Spleen (tissue), 11 donors: ENCODE results near the gene CPTP. TPM values are rescaled to one million over a fixed set of nuclear protein-coding genes. Genes with fewer than 3 reads are reported as not detected.
"Not testable (repeated sequence)": the region's sequence is repeated elsewhere in the genome, so short reads cannot be mapped to it uniquely, and the experiment has no call there.

Source experiments
- DNase-seq: peaks from one replicate; pipeline ENCODE4 v3.0.0-alpha.2; 2020
- H3K27ac ChIP-seq, 8 donors: fragments of 200-600 bp; sonication (generic) in 7 of 8; 1 replicate in 4 of 8; 2 replicates in 4 of 8; pipeline versions ENCODE4 v1.5.0 to v1.8.0; 2016 to 2021; ENCODE audit warnings: inconsistent platforms in 4 of 8, mild to moderate bottlenecking in 4 of 8, moderate library complexity in 1 of 8
- H3K27me3 ChIP-seq, 7 donors: fragments of 200-600 bp; sonication (generic) in 6 of 7; replicated peaks in 1 of 7; 1 replicate in 4 of 7; 2 replicates in 3 of 7; pipeline versions ENCODE4 v1.5.0 to v1.8.0; 2016 to 2021; ENCODE audit warnings: inconsistent platforms in 3 of 7, mild to moderate bottlenecking in 1 of 7
- H3K36me3 ChIP-seq, 6 donors: fragments of 200-600 bp; sonication (generic) in 5 of 6; 1 replicate in 4 of 6; 2 replicates in 2 of 6; pipeline versions ENCODE4 v1.5.0 to v1.8.0; 2016 to 2021; ENCODE audit warnings: inconsistent platforms in 2 of 6
- H3K4me1 ChIP-seq, 6 donors: fragments of 200-600 bp; sonication (generic) in 5 of 6; 1 replicate in 3 of 6; 2 replicates in 3 of 6; pipeline versions ENCODE4 v1.5.0 to v1.8.0; 2016 to 2021; ENCODE audit warnings: inconsistent platforms in 3 of 6
- H3K4me3 ChIP-seq, 8 donors: fragments of 200-600 bp; sonication (generic) in 7 of 8; 1 replicate in 4 of 8; 2 replicates in 4 of 8; pipeline versions ENCODE4 v1.5.0 to v1.8.0; 2016 to 2021; ENCODE audit warnings: inconsistent platforms in 4 of 8, mild to moderate bottlenecking in 4 of 8, moderate library complexity in 2 of 8
- H3K9me3 ChIP-seq, 8 donors: fragments of 200-600 bp; sonication (generic) in 7 of 8; 1 replicate in 4 of 8; 2 replicates in 4 of 8; pipeline versions ENCODE4 v1.5.0 to v1.8.0; 2016 to 2021; ENCODE audit warnings: inconsistent platforms in 4 of 8
- POLR2A ChIP-seq, 3 donors: fragments of 450-650 bp; IDR thresholded peaks; one replicate each; pipeline ENCODE4 v1.5.1; 2017; ENCODE audit warnings: antibody characterized with exemption in 3 of 3, mild to moderate bottlenecking in 1 of 3
- POLR2AphosphoS5 ChIP-seq, 3 donors: sonication (generic); formaldehyde crosslinking; IDR thresholded peaks; one replicate each; pipeline ENCODE4 v1.5.1; 2017; ENCODE audit warnings: antibody characterized with exemption in 3 of 3
- WGBS, 5 donors: extraction: QIAGEN DNeasy Blood & Tissue Kit in 3 of 5; methylation state at CpG; one replicate each; pipeline versions ENCODE4 v1.1.5 to v1.1.7; 2013 to 2018; 5-methylcytosine and 5-hydroxymethylcytosine counted together
- intact Hi-C: fragments of 100-400 bp; cut with DNase I; formaldehyde crosslinking; loops from one replicate; pipeline ENCODE4 v1.15.0; 2023; ENCODE audit warnings: low total_unique reads
- polyA plus RNA-seq, 3 donors: library from polyadenylated mRNA; stranded (reverse); fragments of 200-250 nt; gene quantifications; one replicate each; pipeline ENCODE4 v1.2.1, GENCODE V29; 2013
- total RNA-seq, 7 donors: library from RNA; depleted of rRNA in 3 of 7; stranded (reverse); fragments of >200 nt in 3 of 7; fragmentation: NEBNext Ultra II Directional in 4 of 7; extraction: Animal tissue kit (Norgen Biotek cat#: 25700) in 4 of 7; gene quantifications; one replicate each; pipeline versions ENCODE4 v1.1.0 to v1.2.1, GENCODE V29; 2016 to 2021
- TF ChIP-seq, protein P1 (sequence below), 11 experiments: fragments of 200-600 bp in 7 of 11; fragments of 450-650 bp in 4 of 11; sonication (generic) in 4 of 11; IDR thresholded peaks in 8 of 11; conservative IDR thresholded peaks in 3 of 11; 1 replicate in 7 of 11; 2 replicates in 4 of 11; pipeline versions ENCODE4 v1.4.0 to v1.8.0; 2016 to 2021; ENCODE audit warnings: antibody characterized with exemption in 11 of 11, inconsistent platforms in 4 of 11, mild to moderate bottlenecking in 1 of 11
- donor health status: healthy with polysubstance abuse.
- donor health status: DM: no; HTN: no; CAD: no; lungs with moderate emphysema.
- donor health status: DM: no; HTN: no; CAD: no.
- donor health status: Bipolar disorder and iron deficiency.
- donor health status: healthy.
- donor health status: DM: no; HTN: no; CAD: no.
- donor health status: DM: yes; HTN: yes; CAD: no.

The CPTP gene
- total and polyA plus RNA-seq, 10 donors: 7.5 to 42.1 (median 25.9) TPM

DNA sequence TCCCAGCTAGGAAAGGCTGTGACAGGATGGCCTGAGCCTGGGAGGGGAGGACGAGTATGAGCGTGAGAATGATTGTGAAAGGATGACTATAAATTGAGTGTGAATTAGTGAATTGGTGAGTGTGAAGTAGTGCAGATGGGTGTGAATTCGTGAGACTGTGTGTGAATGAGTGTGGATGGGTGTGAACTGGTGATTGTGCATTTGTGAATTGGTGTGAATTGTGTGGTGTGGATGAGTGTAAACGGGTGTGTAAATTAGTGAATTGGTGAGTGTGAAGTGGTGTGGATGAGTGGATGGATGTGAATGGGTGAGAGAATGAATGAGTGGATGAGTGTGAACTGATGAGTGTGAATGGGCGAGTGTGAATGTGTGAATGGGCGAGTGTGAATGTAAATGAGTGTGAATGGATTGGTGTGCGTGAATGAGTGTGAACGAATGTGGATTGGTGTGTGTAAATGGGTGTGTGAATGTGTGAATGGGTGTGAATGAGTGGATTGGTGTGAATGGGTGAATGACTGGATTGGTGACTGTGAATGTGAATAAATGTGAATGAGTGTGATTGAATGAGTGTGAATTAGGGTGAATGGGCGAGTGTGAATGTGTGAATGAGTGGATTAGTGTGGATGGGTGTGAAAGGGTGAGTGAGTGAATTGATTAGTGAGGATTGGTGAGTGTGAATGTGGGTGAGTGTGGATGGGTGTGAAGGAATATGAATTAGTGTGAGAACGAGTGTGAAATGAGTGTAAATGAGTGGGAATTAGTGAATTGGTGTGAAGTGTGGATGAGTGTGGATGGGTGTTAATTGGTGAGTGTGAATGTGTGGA lies 41.5 kb downstream of the CPTP start:
- H3K27me3 ChIP-seq: peaks cover 0 to 11% (median 0%) of the 10 kb centered on the region in 7 donors
- no peak for DNase-seq
- no peak for TF ChIP-seq POLR2AphosphoS5 (IDR thresholded peaks at IDR 0.05)
- TF ChIP-seq, protein P1, sequence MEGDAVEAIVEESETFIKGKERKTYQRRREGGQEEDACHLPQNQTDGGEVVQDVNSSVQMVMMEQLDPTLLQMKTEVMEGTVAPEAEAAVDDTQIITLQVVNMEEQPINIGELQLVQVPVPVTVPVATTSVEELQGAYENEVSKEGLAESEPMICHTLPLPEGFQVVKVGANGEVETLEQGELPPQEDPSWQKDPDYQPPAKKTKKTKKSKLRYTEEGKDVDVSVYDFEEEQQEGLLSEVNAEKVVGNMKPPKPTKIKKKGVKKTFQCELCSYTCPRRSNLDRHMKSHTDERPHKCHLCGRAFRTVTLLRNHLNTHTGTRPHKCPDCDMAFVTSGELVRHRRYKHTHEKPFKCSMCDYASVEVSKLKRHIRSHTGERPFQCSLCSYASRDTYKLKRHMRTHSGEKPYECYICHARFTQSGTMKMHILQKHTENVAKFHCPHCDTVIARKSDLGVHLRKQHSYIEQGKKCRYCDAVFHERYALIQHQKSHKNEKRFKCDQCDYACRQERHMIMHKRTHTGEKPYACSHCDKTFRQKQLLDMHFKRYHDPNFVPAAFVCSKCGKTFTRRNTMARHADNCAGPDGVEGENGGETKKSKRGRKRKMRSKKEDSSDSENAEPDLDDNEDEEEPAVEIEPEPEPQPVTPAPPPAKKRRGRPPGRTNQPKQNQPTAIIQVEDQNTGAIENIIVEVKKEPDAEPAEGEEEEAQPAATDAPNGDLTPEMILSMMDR (IDR thresholded peaks at IDR 0.05 in 8 of 11, conservative IDR thresholded peaks at IDR 0.05 in 3 of 11): no peak
- TF ChIP-seq POLR2A (IDR thresholded peaks at IDR 0.05): no peak
- intact Hi-C loops: no loop called here
- no peaks in the 10 kb centered on the region for H3K36me3 ChIP-seq
- peaks cover 0 to 6% (median 0%) of the 10 kb centered on the region in 8 donors for H3K9me3 ChIP-seq
- H3K4me1 ChIP-seq: peaks cover 0 to 17% (median 5%) of the 10 kb centered on the region in 6 donors
- 73 to 86% (median 83%) methylated on average over 10 of the region's 10 CpGs for WGBS, 5 donors
- no peak overlapping the region for H3K4me3 ChIP-seq
- no peak overlapping the region for H3K27ac ChIP-seq

DNA sequence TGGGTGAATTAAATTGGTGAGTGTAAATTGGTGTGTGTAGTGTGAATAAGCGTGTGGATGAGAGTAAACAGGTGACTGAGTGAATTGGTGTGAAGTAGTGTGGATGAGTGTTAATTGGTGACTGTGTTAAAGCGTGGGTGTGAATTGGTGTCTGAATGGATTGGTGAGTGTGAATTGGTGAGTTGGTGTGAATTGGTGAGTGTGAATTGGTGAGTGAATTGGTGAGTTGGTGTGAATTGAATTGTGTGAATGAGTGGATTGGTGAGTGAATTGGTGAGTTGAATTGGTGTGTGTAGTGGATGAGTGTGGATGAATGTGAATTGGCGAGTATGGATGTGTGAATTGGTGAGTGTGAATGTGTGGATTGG lies 42.1 kb downstream of the CPTP start:
- no peak for DNase-seq
- H3K36me3 ChIP-seq: no peaks in the 10 kb centered on the region
- 84 to 99% (median 95%) methylated on average over 3 of the region's 3 CpGs for WGBS, 5 donors
- peaks cover 4 to 17% (median 8%) of the 10 kb centered on the region in 6 donors for H3K4me1 ChIP-seq
- no peak overlapping the region for H3K4me3 ChIP-seq
- TF ChIP-seq, protein P1 (IDR thresholded peaks at IDR 0.05 in 8 of 11, conservative IDR thresholded peaks at IDR 0.05 in 3 of 11): no peak
- TF ChIP-seq POLR2AphosphoS5 (IDR thresholded peaks at IDR 0.05) (no peak), POLR2A (IDR thresholded peaks at IDR 0.05) (no peak)
- peaks cover 0 to 5% (median 0%) of the 10 kb centered on the region in 7 donors for H3K27me3 ChIP-seq
- intact Hi-C loops: no loop called here
- peaks cover 0 to 6% (median 0%) of the 10 kb centered on the region in 8 donors for H3K9me3 ChIP-seq
- no peak overlapping the region for H3K27ac ChIP-seq

DNA sequence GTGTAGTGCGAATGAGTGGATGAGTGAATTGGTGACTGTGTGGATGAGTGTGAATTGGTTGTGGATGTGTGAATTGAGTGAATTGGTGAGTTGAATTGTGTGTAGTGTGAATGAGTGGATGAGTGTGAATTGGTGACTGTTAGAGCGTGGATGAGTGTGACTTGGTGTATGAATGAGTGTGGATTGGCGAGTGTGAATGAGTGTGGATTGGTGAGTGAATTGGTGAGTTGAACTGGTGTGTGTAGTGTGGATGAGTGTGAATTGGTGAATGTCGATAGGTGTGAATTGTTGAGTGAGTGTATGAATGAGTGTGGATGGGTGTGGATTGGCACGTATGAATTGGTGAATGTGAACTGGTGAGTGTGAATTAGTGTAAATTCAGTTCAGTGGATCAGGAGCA lies 42.7 kb downstream of the CPTP start:
- no peak for DNase-seq
- H3K9me3 ChIP-seq: peaks cover 0 to 6% (median 0%) of the 10 kb centered on the region in 8 donors
- H3K4me3 ChIP-seq: no peak overlapping the region
- WGBS, 5 donors: 93 to 99% (median 96%) methylated on average over 5 of the region's 5 CpGs
- H3K27ac ChIP-seq: no peak overlapping the region
- peaks cover 9 to 18% (median 14%) of the 10 kb centered on the region in 6 donors for H3K4me1 ChIP-seq
- intact Hi-C loops: no loop called here
- TF ChIP-seq, protein P1 (IDR thresholded peaks at IDR 0.05 in 8 of 11, conservative IDR thresholded peaks at IDR 0.05 in 3 of 11): no peak
- no peak for TF ChIP-seq POLR2A (IDR thresholded peaks at IDR 0.05)
- no peak for TF ChIP-seq POLR2AphosphoS5 (IDR thresholded peaks at IDR 0.05)
- H3K36me3 ChIP-seq: peaks cover 0 to under 1% (median 0%) of the 10 kb centered on the region in 6 donors
- H3K27me3 ChIP-seq: no peaks in the 10 kb centered on the region

DNA sequence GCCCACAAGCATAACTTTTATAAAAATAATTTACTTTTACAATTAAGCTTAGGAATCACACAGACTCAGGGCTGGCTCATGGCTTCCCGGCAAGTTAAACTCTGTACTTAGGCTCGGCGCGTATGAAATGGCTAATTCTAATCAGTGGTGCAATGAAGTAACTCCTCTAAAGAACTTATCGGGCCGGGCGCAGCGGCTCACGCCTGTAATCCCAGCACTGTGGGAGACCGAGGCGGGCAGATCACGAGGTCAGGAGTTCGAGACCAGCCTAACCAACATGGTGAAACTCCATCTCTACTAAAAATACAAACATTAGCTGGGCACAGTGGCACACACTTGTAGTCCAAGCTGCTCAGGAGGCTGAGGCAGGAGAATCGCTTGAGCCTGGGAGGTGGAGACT lies 45.5 kb downstream of the CPTP start:
- intact Hi-C loops, H3K4me3 ChIP-seq, H3K9me3 ChIP-seq, H3K27me3 ChIP-seq, DNase-seq, H3K27ac ChIP-seq: not testable (repeated sequence)
- Histone ChIP-seq H3K4me1 (peaks cover 16 to 42% (median 38%) of the 10 kb centered on the region in 6 donors), H3K36me3 (peaks cover 0 to 20% (median 9%) of the 10 kb centered on the region in 6 donors)
- 90 to 95% (median 94%) methylated on average over 14 of the region's 14 CpGs for WGBS, 5 donors
